Skeletal muscle tissue (tissue), 4 donors: ENCODE data around the gene SPNS1. TPM values are rescaled to one million over a fixed set of nuclear protein-coding genes. Genes with fewer than 3 reads are reported as not detected.
"Not testable (repeated sequence)": the region's sequence is repeated elsewhere in the genome, so short reads cannot be mapped to it uniquely, and the experiment has no call there.

Experiments
- H3K27ac ChIP-seq: one replicate; pipeline ENCODE4 v1.7.0; 2013; ENCODE audit warnings: mild to moderate bottlenecking, low read depth, low read length, inconsistent platforms
- H3K27me3 ChIP-seq, 3 donors: one replicate each; pipeline ENCODE4 v1.7.0; 2013; ENCODE audit warnings: low read length in 3 of 3; ENCODE audit not compliant: control insufficient read depth in 3 of 3, insufficient read depth in 3 of 3
- H3K36me3 ChIP-seq, 3 donors: one replicate each; pipeline ENCODE4 v1.7.0; 2013; ENCODE audit warnings: low read length in 3 of 3; ENCODE audit not compliant: control insufficient read depth in 3 of 3, insufficient read depth in 3 of 3
- H3K4me1 ChIP-seq, 3 donors: one replicate each; pipeline ENCODE4 v1.7.0; 2013; ENCODE audit warnings: low read length in 3 of 3, mild to moderate bottlenecking in 3 of 3; ENCODE audit not compliant: control insufficient read depth in 3 of 3, insufficient read depth in 3 of 3
- H3K4me3 ChIP-seq, 3 donors: one replicate each; pipeline ENCODE4 v1.7.0; 2013; ENCODE audit warnings: low read length in 3 of 3
- H3K9ac ChIP-seq, 3 donors: one replicate each; pipeline ENCODE4 v1.7.0; 2013; ENCODE audit warnings: low read length in 3 of 3, mild to moderate bottlenecking in 3 of 3, moderate library complexity in 2 of 3, low read depth in 1 of 3
- H3K9me3 ChIP-seq, 3 donors: one replicate each; pipeline ENCODE4 v1.7.0; 2013; ENCODE audit warnings: low read length in 3 of 3; ENCODE audit not compliant: control insufficient read depth in 3 of 3
- total RNA-seq: library from RNA; depleted of rRNA; stranded (reverse); fragments of >200 nt; gene quantifications from one replicate; pipeline ENCODE4 v1.2.3, GENCODE V29; 2014
- donor health status: Osteomylitis.

The SPNS1 gene
- total RNA-seq, 1 donor from 2014 or later: 18.3 TPM

DNA sequence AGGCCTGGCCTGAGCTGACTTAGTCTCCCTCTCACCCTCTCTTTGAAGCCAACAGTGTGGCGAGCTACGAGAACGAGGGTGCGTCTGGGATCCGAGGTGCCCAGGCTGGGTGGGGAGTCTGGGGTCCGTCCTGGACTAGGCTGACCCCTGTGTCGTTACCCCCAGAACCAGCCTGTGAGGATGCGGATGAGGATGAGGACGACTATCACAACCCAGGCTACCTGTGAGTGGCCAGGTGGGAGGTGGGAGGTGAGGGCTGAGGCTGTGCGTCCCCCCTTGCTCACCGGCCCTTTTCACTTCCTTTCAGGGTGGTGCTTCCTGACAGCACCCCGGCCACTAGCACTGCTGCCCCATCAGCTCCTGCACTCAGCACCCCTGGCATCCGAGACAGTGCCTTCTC lies 11.9 kb downstream of the SPNS1 start:
- no peak overlapping the region for H3K9ac ChIP-seq
- no peaks in the 10 kb centered on the region for H3K27me3 ChIP-seq
- no peak overlapping the region for H3K4me3 ChIP-seq
- H3K4me1 ChIP-seq: no peaks in the 10 kb centered on the region
- peaks cover 0 to 3% (median 0%) of the 10 kb centered on the region in 3 donors for H3K9me3 ChIP-seq
- H3K27ac ChIP-seq: no peak overlapping the region
- H3K36me3 ChIP-seq: peaks cover 47 to 48% (median 47%) of the 10 kb centered on the region in 3 donors

DNA sequence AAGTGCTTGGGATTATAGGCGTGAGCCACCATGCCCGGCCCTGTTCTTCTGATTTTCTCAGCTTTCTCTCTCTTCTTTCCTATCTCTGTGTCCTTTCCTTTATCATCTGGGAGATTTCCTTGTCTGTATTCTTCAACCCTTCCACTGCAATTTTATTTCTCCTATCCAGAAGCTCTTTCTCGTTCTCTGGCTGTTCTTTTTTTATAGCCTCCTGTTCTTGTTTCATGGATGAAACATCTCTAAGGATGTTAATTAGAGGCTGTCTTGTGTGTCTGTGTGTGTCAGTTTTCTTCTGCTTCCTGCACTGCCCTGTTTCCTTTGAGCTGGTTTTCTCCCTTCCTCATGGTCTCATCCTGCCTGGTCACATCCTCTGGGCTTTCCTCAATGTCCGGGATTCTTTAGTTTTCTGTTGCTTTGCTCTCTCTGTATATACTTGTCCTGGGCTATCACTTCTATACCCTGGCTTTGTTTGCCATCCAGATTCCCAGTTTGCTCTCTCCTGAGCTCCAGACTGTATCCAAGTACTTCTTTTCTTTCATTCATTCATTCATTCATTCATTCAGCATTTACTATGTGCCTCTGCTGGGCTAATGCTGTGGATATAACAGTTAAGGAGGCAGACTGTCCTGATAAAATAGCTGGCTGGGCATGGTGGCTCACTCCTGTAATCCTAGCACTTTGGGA lies 12.7 kb downstream of the SPNS1 start:
- Histone ChIP-seq H3K27me3 (no peaks in the 10 kb centered on the region), H3K4me1 (no peaks in the 10 kb centered on the region), H3K4me3 (no peak overlapping the region), H3K9ac (no peak overlapping the region), H3K9me3 (peaks cover 0 to 3% (median 0%) of the 10 kb centered on the region in 3 donors), H3K27ac (no peak overlapping the region), H3K36me3 (peaks cover 38 to 40% (median 39%) of the 10 kb centered on the region in 3 donors)

GRCh38 chr16:28989363-28989762 lies 14.8 kb downstream of the SPNS1 start:
- H3K9ac ChIP-seq: no peak overlapping the region
- H3K4me3 ChIP-seq: no peak overlapping the region
- peaks cover 0 to 3% (median 0%) of the 10 kb centered on the region in 3 donors for H3K9me3 ChIP-seq
- H3K4me1 ChIP-seq: no peaks in the 10 kb centered on the region
- peaks cover 20 to 21% (median 20%) of the 10 kb centered on the region in 3 donors for H3K36me3 ChIP-seq
- no peak overlapping the region for H3K27ac ChIP-seq
- H3K27me3 ChIP-seq: no peaks in the 10 kb centered on the region

DNA sequence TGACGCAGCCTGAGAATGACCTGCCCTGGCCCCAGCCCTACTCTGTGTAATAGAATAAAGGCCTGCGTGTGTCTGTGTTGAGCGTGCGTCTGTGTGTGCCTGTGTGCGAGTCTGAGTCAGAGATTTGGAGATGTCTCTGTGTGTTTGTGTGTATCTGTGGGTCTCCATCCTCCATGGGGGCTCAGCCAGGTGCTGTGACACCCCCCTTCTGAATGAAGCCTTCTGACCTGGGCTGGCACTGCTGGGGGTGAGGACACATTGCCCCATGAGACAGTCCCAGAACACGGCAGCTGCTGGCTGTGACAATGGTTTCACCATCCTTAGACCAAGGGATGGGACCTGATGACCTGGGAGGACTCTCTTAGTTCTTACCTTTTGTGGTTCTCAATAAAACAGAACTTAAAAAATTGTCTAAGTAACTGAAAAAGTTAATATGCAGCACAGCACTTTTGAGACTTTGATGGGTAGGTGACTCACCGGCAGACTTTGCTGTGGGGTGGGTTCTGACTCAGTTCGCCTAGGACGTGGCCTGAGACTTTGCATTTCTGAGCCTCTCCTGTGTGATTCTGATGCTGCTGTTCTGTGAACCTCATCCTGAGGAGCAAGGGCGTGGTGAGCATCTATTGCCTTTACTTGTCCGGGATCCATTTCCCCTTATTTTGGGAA lies 15.9 kb downstream of the SPNS1 start:
- Histone ChIP-seq H3K36me3 (peaks cover 14 to 18% (median 16%) of the 10 kb centered on the region in 3 donors), H3K4me1 (no peaks in the 10 kb centered on the region), H3K27me3 (no peaks in the 10 kb centered on the region), H3K9me3 (peaks cover 0 to 3% (median 0%) of the 10 kb centered on the region in 3 donors), H3K4me3 (no peak overlapping the region), H3K9ac (no peak overlapping the region), H3K27ac (no peak overlapping the region)

DNA sequence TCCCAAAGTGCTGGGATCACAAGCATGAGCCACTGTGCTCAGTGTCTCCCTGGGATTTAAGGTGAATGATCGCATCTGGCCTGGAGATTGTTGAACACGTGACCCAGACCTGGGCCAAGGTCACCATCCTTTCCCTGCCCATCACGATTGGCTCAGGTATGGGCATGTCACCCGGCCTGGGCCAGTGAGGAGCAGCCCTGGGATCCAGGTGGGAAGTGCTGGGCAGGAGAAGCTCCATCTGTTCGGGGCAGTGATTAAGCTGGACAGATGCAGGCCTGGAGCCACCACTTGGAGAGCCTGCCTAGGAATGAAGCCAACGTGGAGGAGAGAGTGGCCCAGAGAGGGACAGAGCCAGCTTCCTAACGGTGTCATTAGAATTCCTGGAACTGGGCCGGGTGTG lies 17.1 kb downstream of the SPNS1 start:
- no peaks in the 10 kb centered on the region for H3K4me1 ChIP-seq
- H3K36me3 ChIP-seq: peaks cover 8 to 10% (median 10%) of the 10 kb centered on the region in 3 donors
- no peak overlapping the region for H3K9ac ChIP-seq
- no peaks in the 10 kb centered on the region for H3K27me3 ChIP-seq
- H3K4me3 ChIP-seq: no peak overlapping the region
- H3K9me3 ChIP-seq: peaks cover 0 to 3% (median 0%) of the 10 kb centered on the region in 3 donors
- H3K27ac ChIP-seq: no peak overlapping the region

DNA sequence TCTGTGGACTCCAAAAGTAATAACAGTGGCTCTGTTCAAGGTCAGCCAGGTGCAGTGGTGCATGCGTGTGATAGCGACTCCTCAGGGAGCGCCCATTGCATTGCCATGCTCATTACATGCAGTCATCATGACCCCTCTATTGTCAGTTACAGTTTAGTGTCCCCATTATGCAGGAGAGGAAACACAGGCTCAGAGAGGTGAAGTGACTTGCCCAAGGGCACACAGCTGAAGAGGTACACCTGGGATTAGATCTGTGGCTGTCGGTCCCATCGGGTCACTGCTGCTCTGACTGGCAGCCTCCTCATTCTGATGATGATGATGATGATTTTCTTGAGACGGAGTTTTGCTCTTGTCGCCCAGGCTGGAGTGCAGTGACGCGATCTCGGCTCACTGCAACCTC lies 17.9 kb downstream of the SPNS1 start:
- H3K36me3 ChIP-seq: peaks cover 1 to 5% (median 2%) of the 10 kb centered on the region in 3 donors
- no peak overlapping the region for H3K27ac ChIP-seq
- H3K9me3 ChIP-seq: no peaks in the 10 kb centered on the region
- peaks cover 0 to 2% (median 0%) of the 10 kb centered on the region in 3 donors for H3K27me3 ChIP-seq
- no peak overlapping the region for H3K9ac ChIP-seq
- no peaks in the 10 kb centered on the region for H3K4me1 ChIP-seq
- H3K4me3 ChIP-seq: no peak overlapping the region

DNA sequence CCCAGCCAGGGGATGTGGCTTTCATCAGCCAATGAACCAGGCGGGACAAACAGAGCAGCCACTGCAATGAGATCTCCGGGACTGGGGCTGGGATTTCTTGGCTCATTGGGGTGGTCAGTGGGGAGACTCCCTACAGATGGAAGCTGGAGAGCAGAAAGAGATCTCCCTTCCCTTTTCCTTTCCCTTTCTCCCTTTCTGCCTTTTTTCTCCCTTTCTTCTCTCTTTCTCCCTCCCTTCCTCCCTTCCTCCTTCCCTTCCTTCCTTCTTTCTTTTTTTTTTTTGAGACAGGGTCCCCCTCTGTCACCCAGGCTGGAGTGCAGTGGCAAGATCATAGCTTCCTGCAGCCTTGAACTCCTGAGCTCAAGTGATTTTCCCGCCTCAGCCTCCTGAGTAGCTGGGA lies 24.3 kb downstream of the SPNS1 start:
- H3K4me3 ChIP-seq: no peak overlapping the region
- no peaks in the 10 kb centered on the region for H3K4me1 ChIP-seq
- no peaks in the 10 kb centered on the region for H3K9me3 ChIP-seq
- no peak overlapping the region for H3K9ac ChIP-seq
- H3K36me3 ChIP-seq: no peaks in the 10 kb centered on the region
- H3K27me3 ChIP-seq: peaks cover 0 to 2% (median 0%) of the 10 kb centered on the region in 3 donors
- H3K27ac ChIP-seq: no peak overlapping the region

DNA sequence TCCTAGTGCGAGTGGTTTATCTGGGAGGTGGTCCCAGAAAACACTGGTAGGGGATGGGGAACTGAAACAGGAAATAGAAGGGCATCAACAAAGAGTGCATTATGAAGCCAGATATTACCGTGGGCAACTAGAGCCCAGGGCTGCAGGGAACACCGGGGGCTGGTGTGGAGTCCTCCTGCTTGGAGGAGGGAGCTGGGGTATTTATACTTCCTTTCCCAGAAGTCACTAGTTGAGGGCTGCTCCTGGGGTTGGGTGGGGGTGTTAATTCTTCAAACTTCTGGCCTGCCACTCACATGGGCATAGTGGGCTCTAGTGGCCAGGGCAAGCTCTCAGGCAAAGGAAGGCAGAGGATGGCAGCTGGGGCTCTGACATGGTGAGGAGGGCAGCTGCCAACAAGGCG lies 25.0 kb downstream of the SPNS1 start:
- Histone ChIP-seq H3K36me3 (no peaks in the 10 kb centered on the region), H3K27ac (no peak overlapping the region), H3K4me3 (no peak overlapping the region), H3K27me3 (peaks cover 0 to 2% (median 0%) of the 10 kb centered on the region in 3 donors), H3K4me1 (no peaks in the 10 kb centered on the region), H3K9ac (no peak overlapping the region), H3K9me3 (no peaks in the 10 kb centered on the region)

DNA sequence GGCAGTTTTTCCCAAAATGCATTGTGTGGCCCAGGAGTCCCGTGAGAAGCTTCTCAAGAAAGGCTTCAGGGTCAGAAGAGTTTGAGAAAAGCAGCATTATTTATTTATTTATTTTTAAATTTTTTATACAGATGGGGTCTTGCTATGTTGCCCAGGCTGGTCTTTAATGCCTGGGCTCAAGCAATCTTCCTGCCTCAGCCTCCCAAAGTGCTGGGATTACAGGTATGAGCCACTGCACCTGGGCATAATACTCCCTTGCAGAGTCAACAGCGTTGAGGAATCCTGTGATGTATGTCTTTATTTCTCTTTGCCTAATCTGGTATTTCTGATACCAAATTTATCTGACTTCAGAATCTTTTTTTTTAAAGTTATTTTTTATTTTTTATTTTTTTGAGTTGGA lies 25.4 kb downstream of the SPNS1 start:
- Histone ChIP-seq H3K27ac (no peak overlapping the region), H3K4me1 (no peaks in the 10 kb centered on the region), H3K4me3 (no peak overlapping the region), H3K36me3 (no peaks in the 10 kb centered on the region), H3K27me3 (peaks cover 0 to 2% (median 0%) of the 10 kb centered on the region in 3 donors), H3K9me3 (no peaks in the 10 kb centered on the region), H3K9ac (no peak overlapping the region)

DNA sequence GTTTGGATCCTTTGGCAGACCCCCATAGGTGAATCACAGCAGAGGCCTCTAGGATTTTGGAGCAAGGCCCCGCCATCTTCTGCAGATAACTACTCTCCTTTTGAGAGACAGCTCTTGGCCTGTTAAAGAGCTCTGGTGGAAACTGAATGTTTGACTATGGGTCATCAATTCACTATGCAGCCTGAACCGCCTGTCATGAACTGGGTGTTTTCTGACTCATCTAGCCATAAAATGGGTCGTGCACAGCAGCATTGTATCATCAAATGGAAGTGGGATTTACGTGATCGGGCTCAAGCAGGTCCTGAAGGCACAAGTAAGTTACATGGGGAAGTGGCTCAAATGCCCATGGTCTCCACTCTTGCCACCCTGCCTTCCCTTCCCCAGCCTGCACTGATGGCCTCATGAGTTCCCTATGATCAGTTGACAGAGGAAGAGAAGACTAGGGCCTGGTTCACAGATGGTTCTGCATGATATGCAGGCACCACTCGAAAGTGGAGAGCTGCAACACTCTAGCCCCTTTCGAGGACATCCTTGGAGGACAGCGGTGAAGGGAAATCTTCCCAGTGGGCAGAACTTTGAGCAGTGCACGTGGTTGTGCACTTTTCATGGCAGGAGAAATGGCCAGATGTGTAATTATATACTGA lies 30.0 kb downstream of the SPNS1 start:
- not testable (repeated sequence) for H3K9ac ChIP-seq, H3K27ac ChIP-seq, H3K36me3 ChIP-seq, H3K27me3 ChIP-seq, H3K4me1 ChIP-seq, H3K9me3 ChIP-seq, H3K4me3 ChIP-seq
